GM18517 (cell line): ENCODE measurements around the gene SLC13A4.
"Not testable (repeated sequence)": the region's sequence is repeated elsewhere in the genome, so short reads cannot be mapped to it uniquely, and the experiment has no call there.

ENCODE experiments used
- ATAC-seq: cut with Tn5 transposase; IDR thresholded peaks from one replicate; pipeline ENCODE4 v1.9.1; 2021; ENCODE audit warnings: mild to moderate bottlenecking, moderate library complexity; ENCODE audit not compliant: unreplicated experiment

SLC13A4 gene

DNA sequence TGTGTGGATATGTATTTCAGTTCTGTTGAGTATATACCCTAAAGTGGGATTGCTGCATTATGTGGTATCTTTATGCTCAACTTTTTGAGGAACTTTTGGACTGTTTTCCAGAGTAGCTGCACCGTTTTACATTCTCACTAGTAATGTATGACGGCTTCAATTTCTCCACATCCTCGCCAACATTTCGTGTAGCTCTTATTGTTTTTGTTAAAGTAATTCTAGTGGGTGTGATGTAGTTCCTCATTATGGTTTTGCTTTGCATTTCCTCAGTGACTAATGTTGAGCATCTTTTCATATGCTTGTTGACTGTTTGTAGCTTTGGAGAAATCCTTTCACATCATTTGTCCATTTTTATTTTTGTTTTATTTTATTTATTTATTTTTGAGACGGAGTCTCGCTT lies 61.1 kb downstream of the SLC13A4 start:
- no peak for ATAC-seq

DNA sequence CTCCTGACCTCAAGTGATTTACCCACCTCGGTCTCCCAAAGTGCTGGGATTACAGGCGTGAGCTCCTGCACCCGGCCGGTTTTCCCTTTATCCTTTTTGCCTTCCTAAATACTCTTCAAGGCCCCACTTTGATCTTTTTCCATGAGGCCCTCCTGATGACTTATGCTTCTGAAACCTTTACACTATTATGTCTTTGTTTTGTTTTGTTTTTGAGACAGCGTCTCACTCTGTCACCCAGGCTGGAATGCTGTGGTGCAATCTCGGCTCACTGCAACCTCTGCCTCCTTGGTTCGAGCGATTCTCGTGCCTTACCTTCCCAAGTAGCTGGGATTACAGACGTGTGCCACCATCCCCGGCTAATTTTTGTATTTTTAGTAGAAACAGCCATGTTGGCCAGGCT lies 61.8 kb downstream of the SLC13A4 start:
- no peak for ATAC-seq

DNA sequence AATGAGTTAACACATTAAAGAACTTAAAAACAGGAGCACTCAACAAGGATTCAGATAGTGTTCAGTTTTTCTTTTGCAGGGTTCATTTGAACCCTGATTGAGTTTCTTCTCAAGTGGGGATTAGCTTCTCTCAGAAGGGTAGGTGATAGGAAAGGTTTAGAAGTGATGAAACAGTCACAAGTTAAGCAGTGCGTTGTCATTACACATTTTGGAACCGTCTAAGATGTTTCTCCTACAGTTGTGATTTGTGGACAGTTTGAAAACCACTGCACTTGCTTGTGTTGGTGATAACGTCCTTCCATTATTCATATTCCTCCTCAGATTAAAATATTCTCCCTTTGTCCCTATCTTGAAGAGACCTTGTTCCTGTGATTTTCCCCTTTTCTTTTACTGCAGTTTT lies 62.9 kb downstream of the SLC13A4 start:
- no peak for ATAC-seq

DNA sequence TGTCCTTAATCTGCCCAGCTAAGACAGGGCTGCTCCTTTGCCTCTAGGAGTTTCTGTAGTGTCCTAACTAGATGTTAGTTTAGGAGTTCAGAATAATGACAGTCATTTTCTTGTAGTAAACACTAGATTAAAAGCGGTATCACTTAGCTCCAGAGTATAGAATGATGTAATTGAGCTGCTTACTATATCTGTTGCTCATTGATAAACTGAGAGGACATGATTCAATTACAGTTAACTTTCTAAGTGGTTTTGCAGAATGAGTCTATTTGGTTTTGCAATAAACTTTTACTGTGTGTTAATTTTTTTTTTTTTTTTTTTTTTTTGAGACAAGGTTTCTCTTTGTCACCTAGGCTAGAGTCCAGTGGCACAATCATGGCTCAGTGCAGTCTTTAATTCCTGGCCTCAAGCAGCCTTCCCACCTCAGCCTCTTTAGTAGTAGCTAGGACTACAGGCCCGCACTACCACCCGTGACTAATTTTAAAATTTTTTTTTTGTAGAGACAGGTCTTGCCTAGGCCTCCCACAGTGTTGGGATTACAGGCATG lies 63.9 kb downstream of the SLC13A4 start:
- no peak for ATAC-seq

DNA sequence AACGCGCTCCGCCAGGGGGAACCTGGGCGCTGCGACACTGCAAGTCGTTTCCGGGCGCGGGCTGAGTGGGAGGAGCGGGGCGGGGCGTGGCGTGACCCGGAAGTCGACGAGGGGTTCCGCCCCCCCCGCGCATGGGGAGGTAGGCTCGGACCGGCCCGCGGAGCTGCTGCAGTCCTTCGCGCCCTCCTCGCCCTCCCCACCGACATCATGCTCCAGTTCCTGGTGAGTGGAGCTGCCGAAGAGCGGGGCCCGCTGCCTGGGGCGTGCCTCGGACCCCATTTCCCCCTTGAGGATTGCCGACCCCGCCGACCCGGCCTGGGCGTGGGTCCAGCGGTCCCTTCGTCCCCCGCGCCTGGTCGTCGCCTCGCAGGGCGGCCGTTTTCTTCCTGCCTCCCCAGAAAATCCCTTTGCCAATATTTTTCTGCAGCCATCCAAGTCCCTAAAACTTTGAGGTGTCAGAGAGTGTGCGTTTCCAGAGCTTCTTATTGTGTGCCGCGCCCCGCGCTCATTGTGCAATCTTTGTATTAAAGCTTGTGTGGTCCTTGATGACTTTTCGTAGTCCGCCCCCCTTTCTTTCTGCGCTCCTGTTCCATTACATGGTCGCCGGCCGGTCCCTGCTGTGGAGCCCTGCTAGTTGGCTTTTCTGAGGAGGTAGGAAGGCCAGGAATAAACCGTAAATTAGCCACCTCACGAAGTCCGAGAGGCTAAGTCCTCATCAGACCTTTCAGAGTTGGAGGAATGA lies 65.4 kb downstream of the SLC13A4 start, which contains the start of gene STMP1:
TSS of gene STMP1 (plus strand) at position 142 of the 742 bp plus-strand sequence.
- peak; percentile 90 for ATAC-seq

DNA sequence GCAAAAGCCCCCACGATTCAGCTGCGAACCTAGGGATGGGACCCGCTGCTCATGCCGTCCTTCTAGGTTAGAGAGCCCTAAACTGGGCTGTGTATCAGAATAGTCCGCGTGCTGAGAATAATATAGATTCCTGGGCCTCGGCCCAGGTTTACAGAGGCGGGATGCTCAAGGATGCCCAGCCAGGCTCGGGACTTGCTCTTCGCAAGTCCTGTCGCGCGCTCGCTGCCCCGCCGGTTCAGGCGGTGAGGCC lies 65.9 kb downstream of the SLC13A4 start:
- no peak for ATAC-seq

DNA sequence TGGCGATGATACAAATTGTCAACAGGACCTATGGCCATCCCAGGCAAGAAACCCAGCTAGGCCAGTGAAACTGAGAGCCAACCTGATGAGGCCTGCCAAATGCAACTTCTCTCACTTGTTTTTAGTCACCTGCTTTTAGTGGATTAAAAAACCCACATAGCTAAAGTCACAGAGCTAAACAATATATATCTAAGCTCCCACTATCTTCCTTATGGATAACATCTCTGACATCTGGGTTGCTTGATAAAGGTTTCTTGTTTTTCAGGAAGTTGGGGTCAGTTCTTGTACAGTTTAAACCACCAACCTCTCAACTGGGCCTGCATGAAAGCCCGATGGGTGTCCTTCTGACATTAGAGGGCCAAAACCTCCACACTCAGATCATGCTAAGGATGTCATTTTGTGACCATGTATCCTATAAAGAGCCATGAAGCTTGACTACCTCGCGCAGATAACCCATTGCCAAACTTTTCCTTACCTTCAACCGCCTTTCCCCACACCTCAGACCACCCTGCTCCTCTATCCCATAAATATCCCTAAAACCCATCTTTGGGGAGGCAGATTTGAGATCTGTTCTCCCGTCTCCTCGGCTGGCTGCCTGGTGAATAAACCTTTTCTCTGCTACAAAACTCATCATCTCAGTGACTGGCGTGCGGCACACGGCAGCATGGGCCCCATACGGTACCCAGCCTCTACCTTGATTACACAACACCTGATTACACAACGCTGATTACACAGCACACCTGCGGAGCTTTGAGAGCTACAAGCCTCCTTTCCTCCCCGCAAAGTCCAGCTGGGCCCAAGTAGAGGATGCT lies 66.5 kb downstream of the SLC13A4 start:
- ATAC-seq, result no peak

DNA sequence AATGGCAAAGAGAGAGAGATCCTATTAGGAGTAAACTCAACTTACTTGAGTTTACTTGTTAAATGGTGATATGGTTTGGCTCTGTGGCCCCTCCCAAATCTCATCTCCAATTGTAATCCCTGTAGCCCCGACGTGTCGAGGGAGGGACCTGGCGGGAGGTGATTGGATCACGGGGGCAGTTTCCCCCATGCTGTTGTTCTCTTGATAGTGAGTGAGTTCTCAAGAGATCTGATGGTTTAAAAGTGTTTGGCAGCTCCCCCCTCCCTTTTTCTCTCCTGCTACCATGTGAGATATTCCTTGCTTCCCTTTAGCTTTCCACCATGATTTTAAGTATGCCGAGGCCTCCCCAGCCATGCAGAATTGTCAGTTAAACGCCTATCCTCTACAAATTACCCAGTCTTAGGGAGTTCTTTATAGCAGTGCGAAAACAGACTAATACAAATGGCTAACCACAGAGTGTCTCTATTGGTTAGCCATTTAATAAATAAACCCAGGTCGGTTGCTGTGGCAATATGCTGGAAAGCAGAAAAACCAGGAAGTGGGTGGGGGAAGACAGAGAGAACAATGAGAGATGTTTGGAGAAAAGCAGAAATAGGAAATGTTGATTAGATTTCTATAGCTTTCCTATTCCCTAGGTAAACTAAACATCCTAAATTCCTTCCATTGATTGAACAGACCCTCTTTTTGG lies 68.7 kb downstream of the SLC13A4 start:
- ATAC-seq, result no peak

DNA sequence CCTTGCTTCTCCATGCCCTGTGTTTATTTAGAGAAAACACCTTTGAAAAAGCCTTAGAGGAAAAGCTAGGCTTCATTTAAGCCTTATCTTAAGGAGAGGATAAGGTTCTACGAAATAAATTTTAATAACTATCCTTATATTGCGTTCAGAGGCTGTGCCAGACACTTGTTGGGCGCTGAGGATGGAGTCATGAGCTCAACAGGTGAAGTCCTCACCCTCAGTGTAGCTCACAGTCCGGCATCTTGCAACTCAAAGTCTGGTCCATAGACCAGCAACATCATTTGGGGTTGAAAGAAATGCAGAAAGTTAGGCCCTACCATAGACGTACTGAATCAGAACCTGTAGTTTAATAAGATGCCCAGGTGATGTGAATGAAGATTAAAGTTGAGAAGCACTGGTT lies 69.4 kb downstream of the SLC13A4 start:
- ATAC-seq, result no peak

DNA sequence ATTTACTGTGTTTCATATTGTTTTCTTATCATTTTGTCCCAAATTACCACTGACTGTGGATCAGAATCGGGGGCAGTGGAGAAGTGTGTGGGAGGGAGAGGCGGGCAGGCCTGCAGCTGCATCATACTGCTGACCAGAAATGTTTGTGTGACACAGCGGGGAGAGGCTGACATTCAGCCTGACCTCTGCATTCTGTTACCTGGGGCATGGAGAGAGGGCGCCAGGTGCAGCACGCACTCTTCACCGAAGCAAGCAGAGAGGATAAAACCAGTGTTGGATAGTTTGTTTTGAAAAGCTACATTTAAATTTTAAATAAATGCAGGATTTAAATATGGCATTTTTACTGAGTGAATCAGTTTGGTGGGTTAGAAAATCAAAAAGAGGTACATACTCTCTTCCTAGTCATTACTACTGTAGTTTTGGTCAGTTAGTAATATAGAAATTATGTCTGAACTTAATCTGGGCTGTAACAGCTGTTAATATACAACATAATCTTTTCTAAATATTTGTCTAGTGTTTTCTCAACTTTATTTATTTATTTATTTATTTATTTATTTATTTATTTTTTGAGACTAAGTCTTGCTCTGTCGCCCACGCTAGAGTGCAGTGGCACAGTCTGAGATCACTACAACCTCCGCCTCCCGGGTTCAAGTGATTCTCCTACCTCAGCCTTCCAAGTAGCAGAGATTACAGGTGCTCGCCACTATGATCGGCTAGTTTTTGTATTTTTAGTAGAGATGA lies 74.5 kb downstream of the SLC13A4 start:
- ATAC-seq, result no peak

DNA sequence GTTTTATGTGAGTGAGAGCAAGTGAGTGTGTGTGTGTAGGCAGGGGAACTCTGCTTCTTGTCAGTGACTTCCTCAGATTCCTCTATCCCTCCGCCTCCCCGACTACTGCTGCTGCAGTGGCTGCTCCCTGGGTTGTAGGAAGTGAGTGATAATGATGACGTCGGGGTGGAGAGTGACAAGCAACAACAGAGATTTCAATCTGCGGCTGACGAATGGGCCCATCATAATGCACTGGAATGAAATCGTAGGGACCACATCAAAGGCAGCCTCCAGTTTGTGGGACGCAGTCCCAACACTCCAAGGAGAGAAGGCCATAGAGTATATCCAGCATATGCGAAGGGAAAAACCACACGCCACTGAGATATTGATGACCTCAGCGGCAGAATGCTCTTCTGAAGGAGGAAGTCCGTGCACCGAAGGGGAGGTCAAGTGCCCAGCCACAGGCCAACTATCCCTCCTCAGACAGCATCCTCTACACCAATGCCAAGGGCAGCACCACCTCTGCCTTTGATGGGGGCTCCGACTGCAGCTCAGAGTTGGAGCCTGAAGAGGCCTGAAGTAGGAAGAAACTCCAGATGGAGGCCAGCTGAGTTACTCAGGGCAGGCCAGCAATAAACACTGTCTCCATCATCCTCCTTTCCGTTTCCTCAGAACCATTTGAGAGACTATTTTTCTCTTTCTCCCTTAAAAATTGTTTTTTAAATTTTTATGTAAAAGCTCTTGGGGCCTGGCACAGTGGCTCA lies 77.0 kb downstream of the SLC13A4 start:
- ATAC-seq, result no peak

DNA sequence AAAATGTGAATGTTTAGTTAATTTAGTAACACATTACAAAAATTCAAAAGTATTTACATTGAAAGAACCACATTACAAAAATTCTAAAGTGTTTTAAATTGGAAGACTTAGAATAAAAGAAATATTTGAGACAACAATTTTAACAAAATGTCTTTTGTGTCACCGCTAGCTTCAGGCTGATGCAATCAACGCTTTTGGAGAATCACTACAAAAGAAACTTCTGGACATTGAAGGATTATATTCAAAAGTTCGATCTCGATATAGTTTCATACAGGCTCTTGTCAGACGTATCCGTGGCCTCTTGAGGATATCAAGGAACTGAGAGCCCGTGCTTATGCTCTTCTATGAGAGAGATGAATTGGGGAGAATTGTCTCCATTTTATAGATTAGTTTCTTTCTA lies 79.8 kb downstream of the SLC13A4 start:
- no peak for ATAC-seq

DNA sequence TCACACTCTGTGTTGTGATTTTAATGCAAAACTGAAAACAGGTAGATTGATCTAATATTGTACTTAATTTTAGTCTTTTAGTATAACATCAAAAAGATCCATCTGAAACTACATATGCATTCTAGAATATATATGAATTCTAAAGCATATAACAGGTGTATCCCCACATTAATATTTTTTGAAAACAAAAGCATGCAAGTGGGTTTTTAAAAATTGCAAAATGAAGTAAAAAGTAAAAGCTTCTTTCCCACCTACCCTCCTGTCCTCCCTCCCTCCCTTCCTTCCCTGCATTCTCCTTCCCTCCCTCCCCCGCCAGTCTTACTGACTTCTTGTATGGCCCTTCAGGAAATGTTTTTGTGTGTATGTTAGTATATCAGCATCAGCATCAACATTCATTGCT lies 80.2 kb downstream of the SLC13A4 start:
- no peak for ATAC-seq

DNA sequence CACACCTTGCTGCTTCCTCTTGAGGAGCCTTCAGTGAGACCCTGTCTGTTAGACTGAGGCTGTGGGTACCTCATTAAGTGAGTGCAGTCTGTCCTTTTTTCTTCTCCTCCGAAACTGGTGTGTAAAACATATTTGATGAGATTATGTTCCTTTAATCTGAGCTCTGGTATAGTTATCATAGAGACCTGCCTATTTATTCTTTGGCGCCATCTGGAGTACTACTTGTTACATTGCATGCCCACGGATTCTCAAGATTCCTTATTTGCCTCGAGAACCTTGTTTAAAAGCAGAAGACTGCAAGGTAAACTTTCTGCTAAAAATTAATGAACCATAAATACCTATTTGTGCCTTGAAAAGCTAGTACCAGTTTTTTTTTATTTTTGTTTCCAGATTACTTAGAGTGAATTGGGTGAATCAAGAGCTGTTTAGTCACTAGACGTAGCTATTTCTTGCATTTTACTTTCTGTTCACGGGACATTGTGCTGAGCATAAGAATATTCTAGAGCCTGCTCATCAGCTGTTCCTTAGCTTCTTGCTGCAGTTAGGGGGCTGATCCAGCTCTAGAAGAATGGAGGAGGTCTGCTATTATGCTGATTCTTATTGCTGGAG lies 82.6 kb downstream of the SLC13A4 start:
- ATAC-seq, result no peak

DNA sequence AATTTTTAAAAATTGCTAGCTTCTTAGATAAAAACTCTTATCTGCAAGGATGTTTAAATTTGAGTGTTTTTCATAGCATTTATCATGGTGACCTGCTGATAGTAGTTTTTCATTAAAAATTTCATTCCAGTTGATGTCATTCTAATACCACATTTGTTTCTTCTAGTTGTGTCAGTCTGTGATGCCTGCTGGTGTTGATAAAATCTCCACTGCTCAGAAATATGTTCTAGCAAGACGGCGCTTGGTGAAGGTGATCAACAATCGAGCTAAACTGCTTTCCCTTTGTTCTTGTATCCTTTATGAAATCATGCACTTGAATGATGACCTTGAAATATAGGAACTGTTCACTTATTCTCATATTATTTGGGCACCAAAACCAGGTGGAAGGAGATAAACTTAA lies 83.3 kb downstream of the SLC13A4 start:
- ATAC-seq, result no peak

DNA sequence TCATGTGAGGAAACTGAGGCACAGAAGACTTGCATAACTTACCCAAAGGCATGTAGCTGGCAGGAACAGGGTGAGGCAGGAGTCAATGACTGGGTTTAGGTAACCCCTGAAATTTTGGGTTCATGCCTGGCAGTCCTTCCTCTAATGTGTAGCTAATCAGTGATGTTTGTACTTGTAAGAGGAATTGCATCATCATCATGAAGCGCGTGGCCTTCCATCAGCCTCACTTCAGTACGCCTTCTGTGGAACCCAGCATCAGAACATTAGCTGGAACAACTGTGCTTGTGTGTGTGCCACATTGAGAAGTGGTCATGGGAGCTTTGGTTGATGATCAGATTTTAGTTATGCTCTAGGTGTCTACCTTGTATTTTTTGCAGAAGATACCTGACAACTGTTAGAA lies 83.8 kb downstream of the SLC13A4 start:
- ATAC-seq, result no peak

DNA sequence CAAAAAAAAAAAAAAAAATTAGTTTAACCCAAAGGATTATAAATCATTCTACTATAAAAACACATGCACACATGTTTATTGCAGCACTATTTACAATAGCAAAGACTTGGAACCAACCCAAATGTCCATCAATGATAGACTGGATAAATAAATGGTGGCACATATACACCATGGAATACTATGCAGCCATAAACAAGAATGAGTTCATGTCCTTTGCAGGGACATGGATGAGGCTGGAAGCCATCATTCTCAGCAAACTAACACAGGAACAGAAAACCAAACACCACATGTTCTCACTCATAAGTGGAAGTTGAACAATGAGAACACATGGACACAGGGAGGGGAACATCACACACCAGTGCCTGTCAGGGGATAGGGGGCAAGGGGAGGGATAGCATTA lies 88.3 kb downstream of the SLC13A4 start:
- not testable (repeated sequence) for ATAC-seq

DNA sequence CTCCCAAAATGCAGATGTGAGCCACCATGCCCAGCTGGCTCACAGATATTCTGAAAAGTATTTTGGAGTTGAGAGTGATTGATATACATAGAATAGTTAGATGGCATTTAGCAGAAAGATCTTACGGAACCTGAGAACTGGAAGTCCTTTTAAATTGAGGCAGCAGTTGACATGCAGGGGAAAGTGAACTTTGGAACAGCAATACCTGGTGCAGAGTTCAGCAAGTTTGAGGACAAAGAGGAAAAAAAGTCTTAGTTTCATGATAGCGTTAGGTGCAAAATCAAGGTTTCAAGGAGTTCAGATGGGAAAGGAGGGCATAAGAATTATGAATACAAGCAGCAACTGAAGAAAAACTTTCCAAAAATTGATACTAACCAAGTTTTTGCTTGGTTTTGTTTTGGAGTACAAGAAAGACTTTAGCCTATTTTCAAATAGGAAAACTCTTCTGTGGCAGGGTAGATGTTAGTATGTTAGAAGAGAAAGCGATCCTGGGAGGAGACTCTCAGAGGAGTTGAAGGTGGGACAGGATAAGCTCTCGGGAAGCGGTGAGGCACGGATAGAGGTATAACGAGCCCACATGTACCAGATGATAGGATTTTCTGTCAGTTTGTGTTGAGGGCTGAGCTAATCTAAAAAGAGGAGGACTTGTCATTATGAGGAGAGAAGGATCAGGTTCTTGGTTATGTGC lies 93.7 kb downstream of the SLC13A4 start:
- ATAC-seq, result no peak
